Common myeloid progenitor, CD34-positive (primary cell): ENCODE results near the gene GLIPR1L2.

ENCODE experiments used
- CTCF ChIA-PET: fragments of 350-600 bp; sonication (Branson Sonifier 250); formaldehyde crosslinking; loops from one replicate; lab custom pipeline; 2021; ENCODE audit warnings: antibody characterized with exemption; lab: Charles Lee
- POLR2A ChIA-PET: fragments of 350-600 bp; sonication (Branson Sonifier 250); formaldehyde crosslinking; loops from one replicate; lab custom pipeline; 2021; ENCODE audit warnings: antibody characterized with exemption; lab: Charles Lee
- DNase-seq, 3 donors: peaks; one replicate each; pipeline versions ENCODE4 v3.0.0 to v3.0.0-alpha.2; 2013
- H3K27ac ChIP-seq, 2 experiments: 1 replicate in 1 of 2; 2 replicates in 1 of 2; pipeline ENCODE4 v1.7.0; 2013; ENCODE audit warnings: inconsistent platforms in 2 of 2, low read length in 2 of 2, mild to moderate bottlenecking in 2 of 2, low read depth in 1 of 2, moderate library complexity in 1 of 2; ENCODE audit not compliant: severe bottlenecking in 2 of 2, insufficient read depth in 1 of 2, poor library complexity in 1 of 2
- H3K27me3 ChIP-seq, 5 experiments: replicated peaks in 2 of 5; 1 replicate in 3 of 5; 2 replicates in 2 of 5; pipeline versions ENCODE4 v1.6.1 to v1.7.0; 2013; ENCODE audit warnings: low read length in 4 of 5, mild to moderate bottlenecking in 2 of 5, moderate library complexity in 2 of 5, inconsistent platforms in 1 of 5; ENCODE audit not compliant: insufficient read depth in 5 of 5, control insufficient read depth in 4 of 5
- H3K36me3 ChIP-seq, 4 experiments: 1 replicate in 2 of 4; 2 replicates in 2 of 4; pipeline versions ENCODE4 v1.6.1 to v1.7.0; 2013; ENCODE audit warnings: low read length in 3 of 4, control low read depth in 1 of 4, mild to moderate bottlenecking in 1 of 4; ENCODE audit not compliant: control insufficient read depth in 4 of 4, insufficient read depth in 4 of 4
- H3K4me1 ChIP-seq, 4 experiments: 1 replicate in 3 of 4; 2 replicates in 1 of 4; pipeline versions ENCODE4 v1.6.1 to v1.7.1; 2013; ENCODE audit warnings: low read length in 3 of 4, mild to moderate bottlenecking in 3 of 4, control low read depth in 1 of 4, inconsistent platforms in 1 of 4, moderate library complexity in 1 of 4; ENCODE audit not compliant: control insufficient read depth in 4 of 4, insufficient read depth in 4 of 4; ENCODE audit errors: control extremely low read depth in 1 of 4
- H3K4me3 ChIP-seq, 7 experiments: 1 replicate in 4 of 7; 2 replicates in 3 of 7; pipeline versions ENCODE4 v1.5.1 to v1.7.0; 2013; ENCODE audit warnings: mild to moderate bottlenecking in 7 of 7, low read length in 6 of 7, moderate library complexity in 6 of 7, inconsistent platforms in 2 of 7, low read depth in 2 of 7, control low read depth in 1 of 7; ENCODE audit not compliant: insufficient read depth in 4 of 7, control insufficient read depth in 1 of 7; ENCODE audit errors: extremely low read depth in 1 of 7
- H3K9me3 ChIP-seq, 5 experiments: 1 replicate in 4 of 5; 2 replicates in 1 of 5; pipeline versions ENCODE4 v1.6.1 to v1.7.1; 2013; ENCODE audit warnings: low read length in 4 of 5, mild to moderate bottlenecking in 2 of 5, inconsistent platforms in 1 of 5, low read depth in 1 of 5, moderate library complexity in 1 of 5; ENCODE audit not compliant: control insufficient read depth in 4 of 5, insufficient read depth in 2 of 5; ENCODE audit errors: control extremely low read depth in 1 of 5
- WGBS: methylation state at CpG from one replicate; pipeline ENCODE4 v1.1.5; 2013; ENCODE audit not compliant: insufficient coverage; 5-methylcytosine and 5-hydroxymethylcytosine counted together

Gene GLIPR1L2

GRCh38 chr12:75479963-75480461, 89.1 kb downstream of the GLIPR1L2 start:
- POLR2A ChIA-PET = no interaction called here
- H3K9me3 ChIP-seq = no peaks in the 10 kb centered on the region
- CTCF ChIA-PET = interaction anchor here (1.0 to 7.8 kb wide), 13 partner anchors 8 to 550 kb away, joined by 3 to 70 read pairs (median 4); partner anchors contain the start of genes GLIPR1L1 and GLIPR1L2
- H3K36me3 ChIP-seq = peaks cover 0 to 18% (median 0%) of the 10 kb centered on the region in 4 experiments
- peaks cover 53 to 88% (median 73%) of the 10 kb centered on the region in 4 experiments for H3K4me1 ChIP-seq
- DNase-seq = peak; percentile 54 to 82 (median 77)
- H3K27ac ChIP-seq = peak overlapping the region; percentile 80 to 87
- no peaks in the 10 kb centered on the region for H3K27me3 ChIP-seq
- no CpG with 5 or more reads among the region's 2 CpGs for WGBS
- H3K4me3 ChIP-seq = peak overlapping the region in 6 of 7 experiments; percentile 67 to 91 (median 68)

- 2% methylated on average over 6 of the region's 8 CpGs for WGBS
- Histone ChIP-seq H3K9me3 (no peaks in the 10 kb centered on the region), H3K4me1 (peaks cover 54 to 90% (median 73%) of the 10 kb centered on the region in 4 experiments)
These were observed 89.6 kb downstream of the GLIPR1L2 start, which contains the start of gene GLIPR1 for GRCh38 chr12:75480469-75480949. GLIPR1 (plus strand) TSS chr12:75480755; CDS start chr12:75480881, 126 bp downstream.

GRCh38 chr12:75481013-75481705, 90.3 kb downstream of the GLIPR1L2 start:
- H3K27ac ChIP-seq = peak overlapping the region; percentile 80 to 87
- peaks cover 57 to 92% (median 72%) of the 10 kb centered on the region in 4 experiments for H3K4me1 ChIP-seq
- peaks cover 0 to 24% (median 2%) of the 10 kb centered on the region in 4 experiments for H3K36me3 ChIP-seq
- H3K27me3 ChIP-seq = no peaks in the 10 kb centered on the region
- POLR2A ChIA-PET = no interaction called here
- peak; percentile 47 to 85 (median 74) for DNase-seq
- CTCF ChIA-PET = interaction anchor here (1.3 to 7.8 kb wide), 6 partner anchors 9 to 549 kb away, joined by 4 to 70 read pairs (median 9); partner anchors contain the start of genes GLIPR1L1 and GLIPR1L2
- H3K9me3 ChIP-seq = no peaks in the 10 kb centered on the region
- 4% methylated on average over 2 of the region's 5 CpGs for WGBS
- peak overlapping the region in 6 of 7 experiments; percentile 67 to 91 (median 68) for H3K4me3 ChIP-seq

More at GRCh38 chr12:75480469-75480949, 89.6 kb downstream of the GLIPR1L2 start, which contains the start of gene GLIPR1:
- peak within 1 kb of the TSS; percentile 16 to 91 (median 68) for H3K4me3 ChIP-seq
- ChIA-PET POLR2A (no interaction called here), CTCF (interaction anchor here (1.3 to 7.8 kb wide), 8 partner anchors 9 to 550 kb away, joined by 3 to 70 read pairs (median 7); partner anchors contain the start of genes GLIPR1L1 and GLIPR1L2)
- peak within 1 kb of the TSS; percentile 80 to 87 for H3K27ac ChIP-seq
- peak; percentile 78 to 92 (median 91) for DNase-seq
- H3K27me3 ChIP-seq = no peaks in the 10 kb centered on the region
- H3K36me3 ChIP-seq = peaks cover 0 to 19% (median 0%) of the 10 kb centered on the region in 4 experiments

- Histone ChIP-seq H3K9me3 (no peaks in the 10 kb centered on the region), H3K27me3 (no peaks in the 10 kb centered on the region), H3K27ac (peak overlapping the region; percentile 80 to 87), H3K36me3 (peaks cover 0 to 31% (median 3%) of the 10 kb centered on the region in 4 experiments), H3K4me3 (peak overlapping the region; percentile 9 to 91 (median 68)), H3K4me1 (peaks cover 57 to 91% (median 70%) of the 10 kb centered on the region in 4 experiments)
- CTCF ChIA-PET = interaction anchor here (1.3 to 7.8 kb wide), 4 partner anchors 21 to 148 kb away, joined by 4 to 70 read pairs (median 44); partner anchors contain the start of genes GLIPR1L1 and GLIPR1L2
- POLR2A ChIA-PET = no interaction called here
- 0% methylated on average over 1 of the region's 4 CpGs for WGBS
- peak in 2 of 3 donors; percentile 54 to 57 for DNase-seq
These were observed 90.9 kb downstream of the GLIPR1L2 start for GRCh38 chr12:75481774-75482173.
